Measurements from ENCODE around the gene TIGIT.

DNA sequence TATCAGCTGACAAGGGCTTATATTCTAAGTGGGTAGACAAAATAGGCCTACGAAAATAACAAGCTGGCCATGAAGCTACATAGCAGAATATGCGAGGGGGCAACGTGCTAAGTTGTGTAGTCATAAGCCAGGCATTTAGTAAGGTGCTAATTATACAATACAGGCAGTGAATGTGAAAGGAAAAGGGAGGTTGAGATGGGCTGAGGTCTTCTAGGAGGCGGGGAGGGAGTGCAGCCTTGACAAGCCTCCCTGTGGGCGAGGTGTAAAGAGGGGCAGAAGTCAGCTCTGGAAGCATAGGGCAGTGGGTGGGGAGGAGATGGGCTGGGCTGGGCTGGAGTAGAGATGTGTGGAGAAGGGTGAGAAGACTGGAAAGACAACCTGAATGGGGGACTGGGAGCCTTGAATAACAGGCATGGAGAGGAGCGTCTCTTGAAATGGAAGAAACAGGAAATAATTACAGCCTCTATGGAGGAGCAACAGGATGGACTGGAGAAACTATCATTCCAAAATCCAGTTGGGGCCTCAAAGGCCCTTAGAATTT lies 1.2 kb downstream of the TIGIT start:
- TF ChIP-seq CTCF (conservative IDR thresholded peaks at IDR 0.05; ENCODE audit: low read depth, low read length) (no peak), EZH2 (IDR thresholded peaks at IDR 0.05; ENCODE audit: borderline replicate concordance, low read depth, low read length, poor library complexity, severe bottlenecking) (no peak)

Measured in A673 (cell line).